Vagina (tissue), 2 donors: ENCODE results near the gene BMPR1B.

Experiments used
- POLR2A ChIP-seq, 2 donors: fragments of 450-650 bp; IDR thresholded peaks; one replicate each; pipeline ENCODE4 v1.6.1; 2017; ENCODE audit warnings: antibody characterized with exemption in 2 of 2, mild to moderate bottlenecking in 2 of 2, moderate library complexity in 2 of 2
- POLR2AphosphoS5 ChIP-seq, 2 donors: sonication (generic); formaldehyde crosslinking; IDR thresholded peaks; one replicate each; pipeline ENCODE4 v1.9.0; 2017; ENCODE audit warnings: antibody characterized with exemption in 2 of 2, mild to moderate bottlenecking in 2 of 2, low read depth in 1 of 2; ENCODE audit not compliant: insufficient read depth in 1 of 2
- TF ChIP-seq, protein P1 (sequence below), 3 experiments: fragments of 450-650 bp in 2 of 3; fragments of 200-600 bp in 1 of 3; sonication (generic) in 1 of 3; IDR thresholded peaks; one replicate each; pipeline ENCODE4 v1.5.1; 2017 to 2019; ENCODE audit warnings: antibody characterized with exemption in 3 of 3, mild to moderate bottlenecking in 2 of 3, moderate library complexity in 2 of 3

DNA sequence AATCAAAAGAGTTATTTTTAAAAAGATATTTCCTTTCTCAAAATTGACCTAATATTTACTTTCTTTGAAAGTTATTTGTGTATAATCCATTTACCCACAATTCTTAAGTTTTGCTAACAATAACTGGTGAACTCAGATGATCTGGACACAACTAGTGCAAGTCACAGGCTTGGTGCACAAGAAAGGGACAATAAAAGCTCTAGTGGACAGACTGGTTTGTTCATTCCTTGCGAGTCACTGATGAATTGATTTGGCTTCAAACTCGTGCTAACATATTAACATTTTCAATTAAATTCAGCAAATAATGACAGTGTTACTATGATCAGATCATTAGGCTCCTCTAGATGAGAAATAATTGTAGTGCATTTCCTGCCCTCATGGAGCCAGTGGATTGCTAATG, 169.2 kb downstream of the BMPR1B start:
- TF ChIP-seq, protein P1, sequence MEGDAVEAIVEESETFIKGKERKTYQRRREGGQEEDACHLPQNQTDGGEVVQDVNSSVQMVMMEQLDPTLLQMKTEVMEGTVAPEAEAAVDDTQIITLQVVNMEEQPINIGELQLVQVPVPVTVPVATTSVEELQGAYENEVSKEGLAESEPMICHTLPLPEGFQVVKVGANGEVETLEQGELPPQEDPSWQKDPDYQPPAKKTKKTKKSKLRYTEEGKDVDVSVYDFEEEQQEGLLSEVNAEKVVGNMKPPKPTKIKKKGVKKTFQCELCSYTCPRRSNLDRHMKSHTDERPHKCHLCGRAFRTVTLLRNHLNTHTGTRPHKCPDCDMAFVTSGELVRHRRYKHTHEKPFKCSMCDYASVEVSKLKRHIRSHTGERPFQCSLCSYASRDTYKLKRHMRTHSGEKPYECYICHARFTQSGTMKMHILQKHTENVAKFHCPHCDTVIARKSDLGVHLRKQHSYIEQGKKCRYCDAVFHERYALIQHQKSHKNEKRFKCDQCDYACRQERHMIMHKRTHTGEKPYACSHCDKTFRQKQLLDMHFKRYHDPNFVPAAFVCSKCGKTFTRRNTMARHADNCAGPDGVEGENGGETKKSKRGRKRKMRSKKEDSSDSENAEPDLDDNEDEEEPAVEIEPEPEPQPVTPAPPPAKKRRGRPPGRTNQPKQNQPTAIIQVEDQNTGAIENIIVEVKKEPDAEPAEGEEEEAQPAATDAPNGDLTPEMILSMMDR (IDR thresholded peaks at IDR 0.05), result no peak
- TF ChIP-seq POLR2A (IDR thresholded peaks at IDR 0.05) (no peak), POLR2AphosphoS5 (IDR thresholded peaks at IDR 0.05; ENCODE audit: insufficient read depth in 1 of 2, low read depth in 1 of 2) (no peak)
